Erythroblast (primary cell): Measurements from ENCODE around the gene PTPRM.

Source experiments
- GATA1 ChIP-seq: IDR thresholded peaks from 2 replicates; pipeline ENCODE4 v1.6.1; 2011; ENCODE audit warnings: low read depth, mild to moderate bottlenecking, control low read depth, low read length, moderate library complexity
- POLR2A ChIP-seq: IDR thresholded peaks from 2 replicates; pipeline ENCODE4 v1.6.1; 2011; ENCODE audit warnings: mild to moderate bottlenecking, low read length

GRCh38 chr18:7523772-7524171 lies 43.3 kb upstream of the PTPRM start:
- TF ChIP-seq POLR2A (no peak), GATA1 (no peak)
